Stomach smooth muscle (tissue), 2 donors: ENCODE data around the gene VWA3B.
"Not testable (repeated sequence)": the region's sequence is repeated elsewhere in the genome, so short reads cannot be mapped to it uniquely, and the experiment has no call there.

ENCODE experiments used
- H3K27ac ChIP-seq: one replicate; pipeline ENCODE4 v1.7.0; 2013; ENCODE audit warnings: mild to moderate bottlenecking, low read length, inconsistent platforms
- H3K27me3 ChIP-seq, 2 donors: one replicate each; pipeline ENCODE4 v1.7.0; 2013; ENCODE audit warnings: low read length in 2 of 2; ENCODE audit not compliant: insufficient read depth in 2 of 2, control insufficient read depth in 1 of 2
- H3K36me3 ChIP-seq, 2 donors: one replicate each; pipeline ENCODE4 v1.7.0; 2013; ENCODE audit warnings: low read length in 2 of 2; ENCODE audit not compliant: control insufficient read depth in 2 of 2, insufficient read depth in 2 of 2
- H3K4me1 ChIP-seq: one replicate; pipeline ENCODE4 v1.7.0; 2013; ENCODE audit warnings: low read length; ENCODE audit not compliant: control insufficient read depth, insufficient read depth
- H3K4me3 ChIP-seq, 2 donors: one replicate each; pipeline ENCODE4 v1.7.0; 2013; ENCODE audit warnings: low read length in 2 of 2
- H3K9ac ChIP-seq, 2 donors: one replicate each; pipeline ENCODE4 v1.7.0; 2013; ENCODE audit warnings: low read length in 2 of 2, mild to moderate bottlenecking in 1 of 2
- H3K9me3 ChIP-seq, 2 donors: one replicate each; pipeline ENCODE4 v1.7.0; 2013; ENCODE audit warnings: low read length in 2 of 2; ENCODE audit not compliant: control insufficient read depth in 2 of 2
- donor health status: healthy.
- donor health status: Pancreatic carcinoma.

Gene VWA3B

DNA sequence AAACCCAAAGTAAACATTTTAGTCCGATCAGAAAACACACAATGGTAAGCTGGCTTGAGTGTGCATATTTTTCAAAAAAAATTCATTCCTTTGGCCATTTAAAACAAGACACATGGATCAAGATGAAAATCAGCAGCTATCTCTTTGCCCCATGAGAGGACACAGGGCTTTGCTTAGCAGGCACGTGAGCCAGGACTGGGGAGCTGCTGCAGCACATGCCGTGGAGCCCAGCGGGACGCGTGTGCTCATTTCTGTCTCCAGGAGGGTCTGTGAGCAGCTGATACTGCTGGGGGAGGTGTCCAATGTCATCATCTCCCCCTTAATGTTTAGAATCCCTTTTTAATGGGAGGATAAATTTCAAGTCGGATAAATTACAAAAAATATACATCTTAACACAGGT lies 209.5 kb downstream of the VWA3B start:
- H3K9ac ChIP-seq: no peak overlapping the region
- H3K27ac ChIP-seq: no peak overlapping the region
- no peak overlapping the region for H3K4me3 ChIP-seq
- H3K27me3 ChIP-seq: no peaks in the 10 kb centered on the region
- H3K9me3 ChIP-seq: no peaks in the 10 kb centered on the region
- H3K36me3 ChIP-seq: no peaks in the 10 kb centered on the region
- H3K4me1 ChIP-seq: peaks cover 5% of the 10 kb centered on the region

DNA sequence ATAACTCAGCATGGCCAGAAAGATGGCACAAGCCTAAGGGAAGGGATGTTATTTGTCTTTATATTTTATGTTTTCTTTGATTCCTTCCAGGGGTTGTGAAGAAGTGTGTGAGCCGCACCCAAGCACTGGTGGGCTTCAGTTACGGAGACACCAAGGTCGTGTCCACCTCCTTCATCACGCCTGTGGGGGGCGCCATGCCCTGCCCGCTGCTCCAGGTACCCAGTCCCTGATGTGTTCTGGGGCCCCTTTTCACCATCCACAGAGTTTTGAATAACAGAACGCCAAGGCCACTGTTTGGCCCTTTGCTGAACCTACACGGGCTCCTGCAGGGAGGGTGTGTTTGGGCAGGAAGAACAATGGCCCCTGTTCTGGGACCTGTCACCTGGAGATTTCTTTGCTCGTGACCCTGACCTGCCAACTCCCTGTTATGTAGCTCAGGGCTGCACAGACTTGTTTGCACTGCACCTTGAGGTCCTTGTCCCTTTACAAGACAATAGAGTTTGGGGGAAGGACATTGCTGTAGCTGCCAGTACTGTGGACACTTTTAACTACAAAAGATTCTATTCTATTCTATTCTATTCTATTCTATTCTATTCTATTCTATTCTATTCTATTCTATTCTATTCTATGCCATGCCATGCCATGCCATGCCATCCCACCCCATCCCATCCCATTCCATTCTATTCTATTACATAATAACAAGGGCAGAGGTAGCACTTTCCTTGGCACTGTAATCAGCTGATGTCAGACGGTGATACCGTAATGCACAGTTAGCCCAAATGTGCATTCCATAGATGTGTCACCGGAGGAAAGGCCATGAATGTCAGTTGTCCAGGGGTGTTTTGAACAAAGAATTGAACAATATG lies 211.1 kb downstream of the VWA3B start:
- Histone ChIP-seq H3K27me3 (no peaks in the 10 kb centered on the region), H3K9ac (no peak overlapping the region), H3K4me1 (peaks cover 5% of the 10 kb centered on the region), H3K27ac (no peak overlapping the region), H3K9me3 (no peaks in the 10 kb centered on the region), H3K4me3 (no peak overlapping the region), H3K36me3 (no peaks in the 10 kb centered on the region)

DNA sequence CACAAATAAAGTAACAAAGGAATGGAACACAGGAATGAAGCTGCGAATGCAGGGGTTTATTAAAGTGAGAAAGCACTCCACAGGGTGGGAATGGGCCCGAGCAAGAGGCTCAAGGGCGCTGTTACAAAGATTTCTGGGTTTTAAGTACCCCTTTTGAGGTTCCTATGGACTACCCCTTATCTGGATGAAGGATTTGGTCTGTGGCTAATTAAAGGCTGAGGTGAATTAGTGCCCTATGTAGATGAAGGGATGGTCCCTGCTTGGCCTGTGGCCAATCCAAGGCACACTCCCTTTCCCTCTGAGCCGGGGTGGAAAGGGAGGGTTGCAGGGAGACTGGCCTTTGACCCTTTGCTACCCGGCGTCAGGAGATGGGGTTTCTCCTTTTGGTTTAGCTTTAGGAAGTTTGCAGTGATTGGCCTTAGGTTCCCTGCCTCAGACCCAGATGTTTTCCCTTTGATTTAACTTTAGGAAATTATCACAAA lies 211.8 kb downstream of the VWA3B start:
- Histone ChIP-seq H3K4me3 (no peak overlapping the region), H3K27me3 (no peaks in the 10 kb centered on the region), H3K9ac (no peak overlapping the region), H3K9me3 (no peaks in the 10 kb centered on the region), H3K27ac (no peak overlapping the region), H3K4me1 (peaks cover 5% of the 10 kb centered on the region), H3K36me3 (no peaks in the 10 kb centered on the region)

- H3K9me3 ChIP-seq: no peaks in the 10 kb centered on the region
- no peak overlapping the region for H3K27ac ChIP-seq
- H3K9ac ChIP-seq: no peak overlapping the region
- no peaks in the 10 kb centered on the region for H3K36me3 ChIP-seq
- no peak overlapping the region for H3K4me3 ChIP-seq
- H3K27me3 ChIP-seq: no peaks in the 10 kb centered on the region
- H3K4me1 ChIP-seq: peaks cover 5% of the 10 kb centered on the region
These were observed 212.4 kb downstream of the VWA3B start for GRCh38 chr2:98299211-98299905.

DNA sequence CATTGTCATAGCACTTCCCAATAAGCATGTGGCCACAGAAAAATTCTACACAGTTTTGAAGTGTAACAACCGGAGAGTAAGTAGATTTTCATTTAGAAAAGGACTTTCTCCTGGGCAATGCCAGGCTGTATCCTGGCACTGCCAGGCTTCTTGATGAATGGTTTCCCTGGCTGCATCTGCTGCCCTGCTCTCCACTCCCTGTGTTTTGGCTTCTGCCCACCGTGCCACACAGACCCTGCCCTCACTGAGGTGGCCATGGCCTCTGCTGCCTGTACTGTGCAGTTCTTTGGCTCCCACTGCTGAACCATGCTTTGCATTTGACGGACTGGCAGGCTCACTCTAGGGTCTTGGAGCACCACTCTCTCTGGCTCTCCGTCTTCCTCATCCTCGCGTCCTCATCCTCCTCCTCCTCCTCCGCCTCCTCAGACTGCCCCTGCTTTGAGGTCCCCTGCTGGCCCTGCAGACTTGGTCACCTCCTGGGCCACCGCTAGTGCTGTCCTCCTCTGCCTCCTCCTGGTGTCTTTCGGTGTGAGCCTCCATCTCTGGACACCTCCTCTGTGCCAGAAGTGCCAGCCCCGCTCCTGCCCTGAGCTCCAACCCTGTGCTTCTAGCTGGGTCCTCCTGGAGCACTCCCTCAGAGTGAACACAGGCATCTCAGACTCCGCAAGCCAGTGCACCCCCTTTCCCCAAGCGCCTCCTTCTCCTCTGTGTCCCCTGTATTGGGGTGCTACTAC lies 213.3 kb downstream of the VWA3B start:
- Histone ChIP-seq H3K9me3 (no peaks in the 10 kb centered on the region), H3K9ac (no peak overlapping the region), H3K36me3 (no peaks in the 10 kb centered on the region)

DNA sequence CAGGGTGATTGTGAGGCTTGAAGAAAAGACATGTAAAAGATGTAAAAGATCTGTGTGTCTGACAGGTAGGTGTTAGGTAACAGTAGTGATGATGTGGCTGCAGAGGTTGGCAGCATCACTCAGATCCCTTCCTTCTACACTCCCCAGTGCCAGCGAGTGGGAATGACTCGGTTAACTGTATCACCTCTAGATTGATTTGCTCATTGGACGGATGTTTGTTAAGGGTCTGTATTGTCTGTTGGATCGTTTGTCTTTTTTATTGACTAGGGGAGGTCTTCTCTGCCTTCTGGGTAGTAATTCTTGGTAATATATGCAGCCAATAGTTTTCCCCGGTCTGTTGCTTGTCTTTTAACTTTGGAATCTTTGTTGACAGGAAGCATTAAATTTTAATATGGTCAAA lies 214.5 kb downstream of the VWA3B start:
- Histone ChIP-seq H3K27me3 (no peaks in the 10 kb centered on the region), H3K4me1 (peaks cover 5% of the 10 kb centered on the region), H3K27ac (no peak overlapping the region), H3K4me3 (no peak overlapping the region), H3K9me3 (no peaks in the 10 kb centered on the region), H3K36me3 (no peaks in the 10 kb centered on the region), H3K9ac (no peak overlapping the region)

More for the DNA sequence above, 213.3 kb downstream of the VWA3B start:
- Histone ChIP-seq H3K27me3 (no peaks in the 10 kb centered on the region), H3K27ac (no peak overlapping the region), H3K4me3 (no peak overlapping the region), H3K4me1 (peaks cover 5% of the 10 kb centered on the region)

DNA sequence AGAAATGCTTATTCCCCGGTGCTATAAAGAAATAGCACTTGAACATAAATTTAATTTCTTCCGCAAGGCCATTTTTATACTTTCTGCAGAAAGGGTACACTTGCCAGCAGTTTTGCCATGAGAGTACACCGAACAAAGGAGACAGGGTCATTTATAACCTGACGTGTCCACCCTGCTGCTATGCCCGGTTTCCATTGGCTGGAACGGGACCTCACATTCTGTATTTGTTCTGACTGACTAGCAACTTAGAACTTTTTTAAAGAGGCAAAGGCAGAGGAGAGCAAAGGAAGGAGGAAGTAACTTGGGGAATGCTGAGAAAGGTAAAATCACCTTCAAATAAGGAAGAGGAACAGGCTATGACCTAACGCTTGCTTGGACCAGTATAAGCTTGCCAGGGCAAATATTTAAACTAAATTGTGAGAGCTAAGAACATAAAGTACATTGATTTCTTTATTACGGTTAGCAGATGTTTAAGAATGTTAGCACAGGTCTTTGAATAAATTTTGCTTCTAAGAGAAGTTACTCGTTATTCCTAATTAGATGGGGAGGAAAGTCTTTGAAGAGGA lies 220.2 kb downstream of the VWA3B start:
- not testable (repeated sequence) for H3K9ac ChIP-seq, H3K27ac ChIP-seq, H3K27me3 ChIP-seq

GRCh38 chr2:98308068-98308467 lies 221.1 kb downstream of the VWA3B start:
- Histone ChIP-seq H3K27me3 (peaks cover 0 to 2% of the 10 kb centered on the region in 2 donors), H3K27ac (no peak overlapping the region)

More for the DNA sequence above, 220.2 kb downstream of the VWA3B start:
- not testable (repeated sequence) for H3K9me3 ChIP-seq, H3K4me1 ChIP-seq, H3K4me3 ChIP-seq, H3K36me3 ChIP-seq

GRCh38 chr2:98308532-98308931 lies 221.6 kb downstream of the VWA3B start:
- H3K27ac ChIP-seq: no peak overlapping the region
- no peak overlapping the region for H3K4me3 ChIP-seq
- no peaks in the 10 kb centered on the region for H3K9me3 ChIP-seq
- peaks cover 0 to 2% of the 10 kb centered on the region in 2 donors for H3K27me3 ChIP-seq
- no peaks in the 10 kb centered on the region for H3K4me1 ChIP-seq
- no peak overlapping the region for H3K9ac ChIP-seq
- H3K36me3 ChIP-seq: no peaks in the 10 kb centered on the region

More at GRCh38 chr2:98308068-98308467, 221.1 kb downstream of the VWA3B start:
- no peak overlapping the region for H3K4me3 ChIP-seq
- H3K9me3 ChIP-seq: no peaks in the 10 kb centered on the region
- H3K36me3 ChIP-seq: no peaks in the 10 kb centered on the region
- no peak overlapping the region for H3K9ac ChIP-seq
- H3K4me1 ChIP-seq: no peaks in the 10 kb centered on the region

- Histone ChIP-seq H3K4me1 (no peaks in the 10 kb centered on the region), H3K27ac (no peak overlapping the region), H3K9me3 (no peaks in the 10 kb centered on the region)
These were observed 222.6 kb downstream of the VWA3B start for GRCh38 chr2:98309580-98309979.

More at GRCh38 chr2:98309580-98309979, 222.6 kb downstream of the VWA3B start:
- Histone ChIP-seq H3K27me3 (peaks cover 0 to 2% of the 10 kb centered on the region in 2 donors), H3K9ac (no peak overlapping the region), H3K36me3 (no peaks in the 10 kb centered on the region), H3K4me3 (no peak overlapping the region)
